IMR-90 (cell line): ENCODE measurements around the gene CRACDL. TPM values are rescaled to one million over a fixed set of nuclear protein-coding genes. Genes with fewer than 3 reads are reported as not detected.

ENCODE experiments used
- ATAC-seq: fragments of 200-7000 bp; cut with Tn5 transposase; 2 replicates; pipeline ENCODE4 v1.9.1; 2020; ENCODE audit warnings: low read depth, mild to moderate bottlenecking, moderate library complexity
- BruUV-seq: library from RNA; stranded (reverse); fragments of 400-500 nt; replicated peaks from 2 replicates; lab custom pipeline; 2021; lab: Mats Ljungman, UMichigan
- CTCF ChIA-PET: fragments of 300-600 bp; formaldehyde crosslinking; extraction: SDS; loops from one replicate; lab custom pipeline; 2021; ENCODE audit warnings: antibody characterized with exemption; lab: Yijun Ruan, JAX
- POLR2A ChIA-PET: fragments of 300-600 bp; sonication (Branson Sonifier 250); formaldehyde crosslinking; loops from one replicate; lab custom pipeline; 2022; ENCODE audit warnings: antibody characterized with exemption; ENCODE audit not compliant: unreplicated experiment; lab: Charles Lee
- DNase-seq: peaks from one replicate; pipeline ENCODE4 v3.0.0; 2013
- H2AFZ ChIP-seq: replicated peaks from 2 replicates; pipeline ENCODE3; 2013; ENCODE audit warnings: low read length, mild to moderate bottlenecking; ENCODE audit not compliant: poor library complexity
- H2AK5ac ChIP-seq: 2 replicates; pipeline ENCODE4 v1.6.1; 2013; ENCODE audit warnings: low read depth, low read length, inconsistent platforms
- H2AK9ac ChIP-seq: replicated peaks from 2 replicates; pipeline ENCODE3; 2013; ENCODE audit warnings: mild to moderate bottlenecking, low read depth, low read length, moderate library complexity; ENCODE audit not compliant: poor library complexity
- H2BK120ac ChIP-seq: 2 replicates; pipeline ENCODE4 v1.6.1; 2013; ENCODE audit warnings: low read depth, low read length, inconsistent platforms
- H2BK15ac ChIP-seq: 3 replicates; pipeline ENCODE4 v1.6.1; 2013; ENCODE audit warnings: low read depth, low read length, inconsistent platforms
- H2BK20ac ChIP-seq: 2 replicates; pipeline ENCODE4 v1.6.1; 2013; ENCODE audit warnings: low read depth, mild to moderate bottlenecking, inconsistent platforms, low read length, moderate library complexity
- H2BK5ac ChIP-seq: 2 replicates; pipeline ENCODE4 v1.6.1; 2013; ENCODE audit warnings: mild to moderate bottlenecking, low read depth, low read length, inconsistent platforms; ENCODE audit not compliant: poor library complexity, severe bottlenecking
- H3K14ac ChIP-seq: replicated peaks from 2 replicates; pipeline ENCODE4 v1.6.1; 2013; ENCODE audit warnings: low read depth, low read length, inconsistent platforms
- H3K18ac ChIP-seq: 2 replicates; pipeline ENCODE4 v1.6.1; 2013; ENCODE audit warnings: low read depth, low read length, control low read depth
- H3K23ac ChIP-seq: 2 replicates; pipeline ENCODE4 v1.6.1; 2013; ENCODE audit warnings: low read depth, low read length, inconsistent platforms
- H3K27ac ChIP-seq: 2 replicates; pipeline ENCODE4 v1.5.1; 2013; ENCODE audit warnings: mild to moderate bottlenecking, control low read depth, low read length; ENCODE audit not compliant: insufficient read depth
- H3K27me3 ChIP-seq: 2 replicates; pipeline ENCODE4 v1.6.1; 2013; ENCODE audit warnings: low read length; ENCODE audit not compliant: control insufficient read depth, insufficient read depth
- H3K36me3 ChIP-seq: 2 replicates; pipeline ENCODE4 v1.6.1; 2013; ENCODE audit warnings: low read length, mixed read lengths; ENCODE audit not compliant: control insufficient read depth, insufficient read depth
- H3K4ac ChIP-seq: 2 replicates; pipeline ENCODE4 v1.6.1; 2013; ENCODE audit warnings: low read depth, low read length, inconsistent platforms
- H3K4me1 ChIP-seq: 2 replicates; pipeline ENCODE4 v1.6.1; 2013; ENCODE audit warnings: low read length, mixed read lengths; ENCODE audit not compliant: control insufficient read depth, insufficient read depth
- H3K4me2 ChIP-seq: 2 replicates; pipeline ENCODE4 v1.6.1; 2013; ENCODE audit warnings: low read depth, mild to moderate bottlenecking, control low read depth, low read length, moderate library complexity
- H3K4me3 ChIP-seq: 2 replicates; pipeline ENCODE4 v1.5.1; 2013; ENCODE audit warnings: low read depth, mild to moderate bottlenecking, control low read depth, low read length, moderate library complexity; ENCODE audit not compliant: insufficient read depth
- H3K56ac ChIP-seq: 2 replicates; pipeline ENCODE4 v1.6.1; 2013; ENCODE audit warnings: low read length, inconsistent platforms; ENCODE audit not compliant: insufficient read depth; ENCODE audit errors: extremely low read depth
- H3K79me1 ChIP-seq, 2 experiments: 2 replicates each; pipeline ENCODE4 v1.6.1; 2013; ENCODE audit warnings: low read length in 2 of 2, inconsistent platforms in 1 of 2, low read depth in 1 of 2
- H3K9ac ChIP-seq: 2 replicates; pipeline ENCODE4 v1.6.1; 2013; ENCODE audit warnings: low read depth, low read length, control low read depth
- H3K9me1 ChIP-seq: 2 replicates; pipeline ENCODE4 v1.6.1; 2013; ENCODE audit warnings: low read length, inconsistent platforms; ENCODE audit not compliant: insufficient read depth
- H3K9me3 ChIP-seq: 2 replicates; pipeline ENCODE4 v1.6.1; 2013; ENCODE audit warnings: low read length; ENCODE audit not compliant: control insufficient read depth, insufficient read depth
- H4K20me1 ChIP-seq: 2 replicates; pipeline ENCODE4 v1.6.1; 2013; ENCODE audit warnings: low read length, inconsistent platforms; ENCODE audit not compliant: insufficient read depth
- H4K5ac ChIP-seq: 2 replicates; pipeline ENCODE4 v1.6.1; 2013; ENCODE audit warnings: mild to moderate bottlenecking, low read depth, low read length, control low read depth
- H4K8ac ChIP-seq, 2 experiments: 2 replicates each; pipeline ENCODE4 v1.6.1; 2013; ENCODE audit warnings: low read depth in 2 of 2, low read length in 2 of 2, control low read depth in 1 of 2, inconsistent platforms in 1 of 2
- H4K91ac ChIP-seq: 2 replicates; pipeline ENCODE4 v1.6.1; 2013; ENCODE audit warnings: low read depth, low read length, inconsistent platforms; ENCODE audit not compliant: insufficient read depth
- CHD1 ChIP-seq: IDR thresholded peaks from 2 replicates; pipeline ENCODE4 v1.6.1; 2012; ENCODE audit warnings: low read depth, low read length, improper control_type of control experiment
- NFE2L2 ChIP-seq: fragments of 150-350 bp; IDR thresholded peaks from 2 replicates; pipeline ENCODE4 v1.6.1; 2016; ENCODE audit warnings: low read depth, mild to moderate bottlenecking, low read length
- POLR2A ChIP-seq: IDR thresholded peaks from 2 replicates; pipeline ENCODE4 v1.6.1; 2012; ENCODE audit warnings: mild to moderate bottlenecking, low read depth, low read length
- RAD21 ChIP-seq: IDR thresholded peaks from 2 replicates; pipeline ENCODE4 v1.6.1; 2012; ENCODE audit warnings: low read length, improper control_type of control experiment
- RFX5 ChIP-seq: IDR thresholded peaks from 2 replicates; pipeline ENCODE4 v1.8.0; 2012; ENCODE audit warnings: low read depth, mild to moderate bottlenecking, low read length, moderate library complexity
- SMC3 ChIP-seq: fragments of 150-350 bp; IDR thresholded peaks from 2 replicates; pipeline ENCODE4 v1.6.1; 2016; ENCODE audit warnings: low read depth, mild to moderate bottlenecking, antibody characterized with exemption, low read length, moderate library complexity
- WGBS, 2 experiments: methylation state at CpG; one replicate each; pipeline versions ENCODE4 v1.1.5 to v1.1.7; 2013; ENCODE audit warnings: missing lambda C conversion rate in 2 of 2; ENCODE audit not compliant: insufficient read length in 1 of 2; ENCODE audit errors: extremely low coverage in 2 of 2; 5-methylcytosine and 5-hydroxymethylcytosine counted together
- dilution Hi-C: fragments of 300-500 bp; cut with HindIII; formaldehyde crosslinking; loops from one replicate; pipeline ENCODE4 v1.14.3; 2018; ENCODE audit warnings: low sequenced_read_pairs; ENCODE audit not compliant: unreplicated experiment
- in situ Hi-C: fragments of 300-500 bp; cut with MboI; formaldehyde crosslinking; loops from 3 replicates; pipeline ENCODE4 v1.14.3; 2019; ENCODE audit warnings: low sequenced_read_pairs, inconsistent platforms, mixed read lengths
- intact Hi-C: fragments of 100-400 bp; cut with micrococcal nuclease; formaldehyde crosslinking; loops from 2 replicates; pipeline ENCODE4 v1.10.0; 2022
- polyA plus RNA-seq, 3 experiments: library from polyadenylated mRNA; depleted of rRNA; stranded (reverse); fragments of >200 nt; gene quantifications; 2 replicates each; pipeline ENCODE4 v1.2.3, GENCODE V29; 2012; ENCODE audit warnings: low replicate concordance in 1 of 3
- total RNA-seq: library from RNA; depleted of rRNA; stranded (reverse); fragments of >200 nt; gene quantifications from 2 replicates; pipeline ENCODE4 v1.2.3, GENCODE V29; 2012
- TF ChIP-seq, protein P1 (sequence below): conservative IDR thresholded peaks from 2 replicates; pipeline ENCODE4 v1.5.1; 2012; ENCODE audit warnings: mild to moderate bottlenecking, low read depth, low read length, improper control_type of control experiment

CRACDL gene
- total and polyA plus RNA-seq, 2 of the 4 experiments (the other 2 are of a cell fraction), result not detected

DNA sequence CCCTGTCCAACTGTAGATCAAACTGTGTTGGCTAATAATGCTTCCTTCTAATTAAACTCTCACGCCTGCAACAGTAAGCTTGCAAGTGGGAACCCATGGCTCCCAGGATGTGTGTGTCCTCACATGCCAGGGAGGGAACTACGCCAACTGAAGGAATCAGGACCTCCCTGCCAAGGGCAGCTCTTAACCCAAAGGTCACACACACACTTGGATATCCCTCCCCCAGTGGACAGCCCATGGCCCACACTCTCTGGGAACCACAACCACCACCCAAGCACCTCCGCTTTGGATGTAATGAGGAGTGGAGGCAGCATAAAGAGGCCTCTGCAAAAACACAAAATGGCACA is 102.1 kb downstream of the CRACDL start:
- H2AK9ac ChIP-seq, result no peak overlapping the region
- in situ Hi-C loops, result loop anchor here (25.0 kb wide), 1 partner anchor 422 kb away; no protein-coding TSS in a partner anchor
- CTCF ChIA-PET, result no interaction called here
- H3K23ac ChIP-seq, result no peak overlapping the region
- no peak overlapping the region for H3K4ac ChIP-seq
- no peak overlapping the region for H3K9ac ChIP-seq
- no peak overlapping the region for H4K91ac ChIP-seq
- no peak overlapping the region for H2BK5ac ChIP-seq
- peaks cover 23% of the 10 kb centered on the region for H3K27me3 ChIP-seq
- H4K20me1 ChIP-seq, result no peaks in the 10 kb centered on the region
- H3K4me2 ChIP-seq, result no peak overlapping the region
- H2AFZ ChIP-seq, result no peak overlapping the region
- no peak for ATAC-seq
- intact Hi-C loops, result loop anchor here (10.0 kb wide), 2 partner anchors 661 to 1129 kb away; partner anchors contain the start of gene REV1
- no peak overlapping the region for H2AK5ac ChIP-seq
- TF ChIP-seq, protein P1, sequence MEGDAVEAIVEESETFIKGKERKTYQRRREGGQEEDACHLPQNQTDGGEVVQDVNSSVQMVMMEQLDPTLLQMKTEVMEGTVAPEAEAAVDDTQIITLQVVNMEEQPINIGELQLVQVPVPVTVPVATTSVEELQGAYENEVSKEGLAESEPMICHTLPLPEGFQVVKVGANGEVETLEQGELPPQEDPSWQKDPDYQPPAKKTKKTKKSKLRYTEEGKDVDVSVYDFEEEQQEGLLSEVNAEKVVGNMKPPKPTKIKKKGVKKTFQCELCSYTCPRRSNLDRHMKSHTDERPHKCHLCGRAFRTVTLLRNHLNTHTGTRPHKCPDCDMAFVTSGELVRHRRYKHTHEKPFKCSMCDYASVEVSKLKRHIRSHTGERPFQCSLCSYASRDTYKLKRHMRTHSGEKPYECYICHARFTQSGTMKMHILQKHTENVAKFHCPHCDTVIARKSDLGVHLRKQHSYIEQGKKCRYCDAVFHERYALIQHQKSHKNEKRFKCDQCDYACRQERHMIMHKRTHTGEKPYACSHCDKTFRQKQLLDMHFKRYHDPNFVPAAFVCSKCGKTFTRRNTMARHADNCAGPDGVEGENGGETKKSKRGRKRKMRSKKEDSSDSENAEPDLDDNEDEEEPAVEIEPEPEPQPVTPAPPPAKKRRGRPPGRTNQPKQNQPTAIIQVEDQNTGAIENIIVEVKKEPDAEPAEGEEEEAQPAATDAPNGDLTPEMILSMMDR, result no peak
- TF ChIP-seq POLR2A (no peak), CHD1 (no peak), NFE2L2 (no peak), RFX5 (no peak), RAD21 (no peak), SMC3 (no peak)
- POLR2A ChIA-PET, result no interaction called here
- no peaks in the 10 kb centered on the region for H3K9me3 ChIP-seq
- H3K4me3 ChIP-seq, result no peak overlapping the region
- no peaks in the 10 kb centered on the region for H3K79me1 ChIP-seq
- no peak overlapping the region for H3K18ac ChIP-seq
- dilution Hi-C loops, result no loop called here
- no peak overlapping the region for H3K14ac ChIP-seq
- no peak overlapping the region for H2BK20ac ChIP-seq
- H3K27ac ChIP-seq, result no peak overlapping the region
- no peak overlapping the region for H2BK15ac ChIP-seq
- H2BK120ac ChIP-seq, result no peak overlapping the region
- H3K9me1 ChIP-seq, result no peaks in the 10 kb centered on the region
- no peaks in the 10 kb centered on the region for H3K36me3 ChIP-seq
- WGBS, 2 experiments, result no CpG with 5 or more reads among the region's 3 CpGs
- H4K5ac ChIP-seq, result no peak overlapping the region
- H3K4me1 ChIP-seq, result no peaks in the 10 kb centered on the region
- BruUV-seq, result no TSS peak
- H3K56ac ChIP-seq, result no peak overlapping the region
- DNase-seq, result no peak
- H4K8ac ChIP-seq, result no peak overlapping the region
